Parathyroid adenoma (tissue), 2 donors: ENCODE results near the gene SLC17A1.

ENCODE experiments used
- H2AFZ ChIP-seq: fragments of 300-600 bp; sonication (generic); one replicate; pipeline ENCODE4 v1.7.0; 2017; ENCODE audit warnings: antibody characterized with exemption, mild to moderate bottlenecking
- H3K27ac ChIP-seq: fragments of 300-600 bp; sonication (generic); one replicate; pipeline ENCODE4 v1.7.0; 2017
- H3K27me3 ChIP-seq: fragments of 300-600 bp; sonication (generic); one replicate; pipeline ENCODE4 v1.7.0; 2017; ENCODE audit warnings: low read length; ENCODE audit not compliant: control insufficient read depth, insufficient read depth
- H3K36me3 ChIP-seq: fragments of 300-600 bp; sonication (generic); one replicate; pipeline ENCODE4 v1.7.0; 2017; ENCODE audit warnings: low read length; ENCODE audit not compliant: control insufficient read depth, insufficient read depth
- H3K4me1 ChIP-seq: fragments of 300-600 bp; sonication (generic); one replicate; pipeline ENCODE4 v1.7.0; 2017; ENCODE audit warnings: control low read depth
- H3K4me2 ChIP-seq: fragments of 300-600 bp; sonication (generic); one replicate; pipeline ENCODE4 v1.7.0; 2017; ENCODE audit warnings: low read length
- H3K4me3 ChIP-seq: fragments of 300-600 bp; sonication (generic); one replicate; pipeline ENCODE4 v1.7.0; 2017; ENCODE audit warnings: low read depth, low read length
- H3K79me2 ChIP-seq: fragments of 300-600 bp; sonication (generic); one replicate; pipeline ENCODE4 v1.7.0; 2017; ENCODE audit warnings: control low read depth
- H3K9ac ChIP-seq: fragments of 300-600 bp; sonication (generic); one replicate; pipeline ENCODE4 v1.7.0; 2017; ENCODE audit warnings: mild to moderate bottlenecking
- H3K9me3 ChIP-seq: fragments of 300-600 bp; sonication (generic); one replicate; pipeline ENCODE4 v1.7.0; 2017; ENCODE audit warnings: low read length; ENCODE audit not compliant: control insufficient read depth
- CTCF ChIP-seq: fragments of 300-600 bp; sonication (generic); IDR thresholded peaks from one replicate; pipeline ENCODE4 v1.7.0; 2017; ENCODE audit warnings: antibody characterized with exemption, mild to moderate bottlenecking
- donor health status: primary hyperparathyroidism.

The SLC17A1 gene

GRCh38 chr6:25787428-25787827 is 44.4 kb downstream of the SLC17A1 start:
- no peak for TF ChIP-seq CTCF
- Histone ChIP-seq H3K79me2 (no peaks in the 10 kb centered on the region), H3K27me3 (no peaks in the 10 kb centered on the region), H3K36me3 (no peaks in the 10 kb centered on the region), H3K4me3 (no peak overlapping the region), H3K4me1 (no peaks in the 10 kb centered on the region), H3K4me2 (no peak overlapping the region), H2AFZ (no peak overlapping the region), H3K27ac (no peak overlapping the region), H3K9ac (no peak overlapping the region), H3K9me3 (no peaks in the 10 kb centered on the region)

GRCh38 chr6:25781134-25781533 is 50.7 kb downstream of the SLC17A1 start:
- no peak overlapping the region for H3K9ac ChIP-seq
- H3K4me3 ChIP-seq, result no peak overlapping the region
- no peaks in the 10 kb centered on the region for H3K79me2 ChIP-seq
- H2AFZ ChIP-seq, result no peak overlapping the region
- no peaks in the 10 kb centered on the region for H3K9me3 ChIP-seq
- H3K27ac ChIP-seq, result no peak overlapping the region
- H3K27me3 ChIP-seq, result no peaks in the 10 kb centered on the region
- no peak overlapping the region for H3K4me2 ChIP-seq
- no peaks in the 10 kb centered on the region for H3K4me1 ChIP-seq
- no peaks in the 10 kb centered on the region for H3K36me3 ChIP-seq
- TF ChIP-seq CTCF, result no peak

GRCh38 chr6:25777856-25778649 is 53.8 kb downstream of the SLC17A1 start:
- Histone ChIP-seq H3K9ac (no peak overlapping the region), H3K4me2 (no peak overlapping the region), H3K79me2 (no peaks in the 10 kb centered on the region), H3K4me3 (no peak overlapping the region), H3K36me3 (no peaks in the 10 kb centered on the region), H3K4me1 (no peaks in the 10 kb centered on the region), H2AFZ (no peak overlapping the region), H3K27me3 (no peaks in the 10 kb centered on the region), H3K9me3 (no peaks in the 10 kb centered on the region), H3K27ac (no peak overlapping the region)
- no peak for TF ChIP-seq CTCF

GRCh38 chr6:25777031-25777430 is 54.8 kb downstream of the SLC17A1 start:
- Histone ChIP-seq H3K79me2 (no peaks in the 10 kb centered on the region), H3K4me1 (no peaks in the 10 kb centered on the region), H3K27me3 (no peaks in the 10 kb centered on the region), H3K4me2 (no peak overlapping the region), H3K36me3 (no peaks in the 10 kb centered on the region), H3K9ac (no peak overlapping the region), H3K9me3 (no peaks in the 10 kb centered on the region), H2AFZ (no peak overlapping the region), H3K27ac (no peak overlapping the region), H3K4me3 (no peak overlapping the region)
- no peak for TF ChIP-seq CTCF

GRCh38 chr6:25774120-25774715 is 57.6 kb downstream of the SLC17A1 start:
- Histone ChIP-seq H3K4me1 (no peaks in the 10 kb centered on the region), H3K9me3 (no peaks in the 10 kb centered on the region), H2AFZ (no peak overlapping the region), H3K27ac (no peak overlapping the region), H3K4me2 (no peak overlapping the region), H3K79me2 (no peaks in the 10 kb centered on the region), H3K4me3 (no peak overlapping the region), H3K27me3 (no peaks in the 10 kb centered on the region), H3K9ac (no peak overlapping the region), H3K36me3 (no peaks in the 10 kb centered on the region)
- no peak for TF ChIP-seq CTCF
